HG03196 (cell line): Measurements from ENCODE around the gene CTDSP2.
A peak's percentile ranks its signal among the peaks of the same experiment; 100 is the strongest.
"Not testable (repeated sequence)": the region's sequence is repeated elsewhere in the genome, so short reads cannot be mapped to it uniquely, and the experiment has no call there.

Experiments
- ATAC-seq: cut with Tn5 transposase; IDR thresholded peaks from one replicate; pipeline ENCODE4 v1.9.1; 2021; ENCODE audit not compliant: unreplicated experiment

CTDSP2 gene, protein sequence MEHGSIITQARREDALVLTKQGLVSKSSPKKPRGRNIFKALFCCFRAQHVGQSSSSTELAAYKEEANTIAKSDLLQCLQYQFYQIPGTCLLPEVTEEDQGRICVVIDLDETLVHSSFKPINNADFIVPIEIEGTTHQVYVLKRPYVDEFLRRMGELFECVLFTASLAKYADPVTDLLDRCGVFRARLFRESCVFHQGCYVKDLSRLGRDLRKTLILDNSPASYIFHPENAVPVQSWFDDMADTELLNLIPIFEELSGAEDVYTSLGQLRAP

DNA sequence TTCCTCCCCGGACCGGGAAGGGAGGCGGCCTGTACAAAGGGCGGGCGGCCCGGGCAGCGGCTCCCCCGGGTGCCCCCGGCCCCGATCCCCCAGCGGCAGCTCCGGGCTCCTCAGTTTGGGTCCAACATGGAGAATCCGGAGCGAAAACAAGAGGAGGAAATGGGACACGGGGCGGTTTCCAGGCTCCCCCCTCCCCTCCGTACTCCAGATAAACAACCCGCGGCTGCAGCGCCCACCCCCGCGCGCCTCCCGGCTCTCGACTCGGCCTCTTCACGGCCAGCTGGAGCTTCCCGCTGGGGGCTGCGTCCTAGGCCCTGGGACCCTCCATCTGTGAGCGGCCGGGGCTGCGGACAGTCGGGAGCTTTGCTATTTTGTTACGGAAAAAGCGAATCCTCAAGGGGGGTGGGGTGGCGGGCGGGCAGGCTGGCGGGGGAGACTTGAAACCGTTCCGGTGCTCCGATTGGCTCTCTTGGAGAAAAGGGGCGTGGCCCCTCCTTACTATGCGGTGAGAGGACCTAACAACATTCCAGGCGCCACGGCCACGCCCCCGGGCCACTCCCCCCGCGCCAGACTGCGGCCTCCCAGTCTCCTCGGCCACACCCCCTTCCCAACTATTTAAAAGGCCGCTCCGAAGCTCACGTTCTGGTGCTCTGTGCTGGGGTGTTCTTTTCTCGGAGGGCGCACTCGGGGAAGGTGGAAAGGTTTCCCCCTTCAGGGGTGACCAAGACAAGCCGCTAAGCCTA lies at the start of gene CTDSP2:
Gene CTDSP2, minus strand, starts transcription at position 153 of the 743 bp plus-strand sequence. CDS start 294 bp downstream, outside the sequence.
- peak; percentile 39 for ATAC-seq

DNA sequence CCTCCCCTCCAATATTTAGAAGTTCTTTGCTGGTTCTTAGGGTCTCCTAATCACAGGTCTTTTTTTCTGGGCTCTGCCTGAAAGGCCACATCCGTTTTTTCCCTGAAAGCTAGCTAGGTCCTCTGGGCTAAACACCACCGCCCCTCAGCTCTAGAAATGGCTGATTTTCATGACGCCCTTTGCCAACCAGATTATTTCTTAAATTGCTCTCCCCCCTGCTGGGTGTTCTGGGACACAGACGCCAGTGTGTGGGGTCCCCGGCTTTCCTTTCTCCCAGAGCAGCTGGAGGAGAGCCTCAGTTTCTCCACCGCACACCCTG lies 49.5 kb upstream of the CTDSP2 start:
- no peak for ATAC-seq

DNA sequence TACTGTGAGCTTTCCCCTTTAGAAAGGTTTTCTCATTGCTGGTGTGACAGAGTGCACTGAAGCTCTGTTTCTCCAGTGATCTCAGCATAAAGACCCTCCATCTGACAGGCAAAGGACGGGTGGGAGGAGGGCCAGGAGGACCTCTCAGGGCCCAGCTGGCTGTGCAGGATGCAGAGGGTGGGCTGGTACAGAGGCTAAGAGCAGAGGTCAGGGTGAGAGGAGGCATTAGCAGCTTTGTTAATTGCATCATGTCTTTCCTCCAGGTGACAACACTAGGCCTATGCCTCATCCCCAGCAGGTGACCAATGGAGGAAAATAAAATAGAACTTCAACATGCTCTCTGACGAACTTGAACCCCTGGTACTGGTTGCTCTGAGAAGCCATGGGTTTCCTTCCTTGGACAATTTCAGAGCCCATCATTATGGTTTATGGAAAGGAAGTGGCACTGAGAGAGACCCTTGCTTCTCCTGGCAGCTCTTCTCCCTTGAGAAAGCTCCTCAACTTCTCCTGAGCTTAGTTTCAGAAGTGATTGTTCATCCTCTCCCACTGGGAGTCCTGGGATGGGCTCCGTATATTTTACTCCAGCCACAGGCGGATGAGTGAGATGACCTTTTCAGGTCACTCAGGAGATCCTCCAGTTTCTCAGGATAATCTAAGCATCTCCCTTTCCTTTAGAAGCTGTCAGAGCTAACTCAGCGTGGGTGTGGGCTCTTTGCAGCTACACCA lies 49.0 kb upstream of the CTDSP2 start:
- no peak for ATAC-seq

DNA sequence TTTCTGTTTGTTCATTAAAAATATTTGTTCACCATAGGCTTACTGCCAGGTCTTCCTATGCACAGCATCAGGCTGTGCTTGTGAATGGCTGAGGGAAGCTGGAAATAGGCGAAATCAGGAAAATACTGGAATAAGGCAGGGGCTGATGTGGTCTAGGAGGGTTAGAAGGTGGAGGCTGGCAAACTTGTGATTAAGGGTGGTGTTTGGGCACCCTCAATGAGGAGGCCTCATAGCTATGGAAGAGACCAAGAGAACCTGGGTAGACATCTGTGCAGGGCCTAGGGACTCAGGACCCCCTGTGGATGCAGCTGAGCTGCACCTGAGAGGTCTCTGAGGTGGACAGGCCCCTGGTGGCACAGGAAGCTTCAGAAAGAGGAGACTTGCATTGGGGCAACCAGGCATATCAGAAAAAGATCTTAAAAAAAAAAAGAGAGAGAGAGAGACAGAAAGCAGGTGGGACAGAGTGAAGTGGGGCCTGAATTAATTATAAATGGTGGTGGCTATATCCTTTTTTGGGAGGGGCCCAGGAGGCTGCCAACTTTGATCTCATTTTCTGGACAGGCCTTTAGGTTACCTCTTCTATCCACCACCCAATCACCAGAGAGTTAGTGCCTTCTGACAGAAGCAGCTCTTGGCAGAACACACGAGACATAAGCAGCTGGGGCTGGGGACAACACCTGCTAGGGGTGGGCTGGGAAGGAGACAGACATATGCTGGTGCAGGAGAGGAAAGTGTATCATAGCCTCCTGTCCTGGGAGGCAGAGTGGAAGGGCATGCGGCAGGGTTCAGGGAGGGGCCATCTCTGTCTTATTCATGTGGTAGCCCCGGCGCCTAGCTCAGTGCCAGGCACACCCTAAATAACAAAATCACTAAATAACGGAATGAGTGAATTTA lies 48.1 kb upstream of the CTDSP2 start:
- no peak for ATAC-seq

DNA sequence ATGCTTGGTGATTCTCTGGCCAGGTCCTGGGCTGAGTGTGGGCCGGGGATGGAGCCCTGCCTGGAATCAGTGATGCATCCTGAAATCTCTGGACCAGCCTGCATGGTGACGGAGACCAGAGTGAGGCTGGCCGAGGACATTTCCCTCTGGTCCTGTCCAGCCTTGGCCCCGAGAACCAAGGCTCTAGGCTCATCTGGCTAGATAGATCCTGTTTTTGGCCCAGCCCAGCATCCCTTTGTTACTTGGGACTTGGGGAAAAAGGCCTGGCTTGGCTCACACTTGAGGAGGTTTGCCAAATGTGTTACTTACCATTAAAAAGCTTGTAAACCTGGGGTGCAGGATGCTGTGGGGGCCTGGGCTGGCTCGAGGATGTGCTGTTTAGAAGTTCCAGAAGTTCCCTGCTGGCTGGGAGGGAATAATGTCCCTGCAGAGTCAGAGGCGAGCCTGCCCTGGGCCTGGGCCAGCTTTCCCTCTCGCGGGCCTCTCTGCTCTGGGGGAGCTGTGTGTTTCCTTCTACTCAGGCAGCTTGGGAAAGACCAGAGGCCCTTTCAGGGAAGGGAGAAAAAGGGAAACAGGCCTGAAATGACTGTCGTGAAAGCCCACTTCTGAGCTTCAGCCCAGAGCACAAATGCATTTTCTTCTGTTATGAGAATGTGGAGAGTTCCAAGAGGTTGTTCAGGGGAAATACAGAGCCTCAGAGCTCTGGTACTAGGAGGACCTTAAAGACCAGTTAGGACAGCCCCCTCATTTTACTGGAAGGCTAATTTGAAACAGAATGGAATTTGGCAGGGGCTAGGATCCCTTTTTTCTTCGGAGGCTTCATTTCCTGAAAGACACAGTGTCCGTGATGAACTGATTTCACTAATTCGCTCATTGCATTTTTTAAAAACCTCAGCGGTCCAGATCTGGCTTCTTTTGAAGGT lies 47.2 kb upstream of the CTDSP2 start:
- ATAC-seq = no peak

DNA sequence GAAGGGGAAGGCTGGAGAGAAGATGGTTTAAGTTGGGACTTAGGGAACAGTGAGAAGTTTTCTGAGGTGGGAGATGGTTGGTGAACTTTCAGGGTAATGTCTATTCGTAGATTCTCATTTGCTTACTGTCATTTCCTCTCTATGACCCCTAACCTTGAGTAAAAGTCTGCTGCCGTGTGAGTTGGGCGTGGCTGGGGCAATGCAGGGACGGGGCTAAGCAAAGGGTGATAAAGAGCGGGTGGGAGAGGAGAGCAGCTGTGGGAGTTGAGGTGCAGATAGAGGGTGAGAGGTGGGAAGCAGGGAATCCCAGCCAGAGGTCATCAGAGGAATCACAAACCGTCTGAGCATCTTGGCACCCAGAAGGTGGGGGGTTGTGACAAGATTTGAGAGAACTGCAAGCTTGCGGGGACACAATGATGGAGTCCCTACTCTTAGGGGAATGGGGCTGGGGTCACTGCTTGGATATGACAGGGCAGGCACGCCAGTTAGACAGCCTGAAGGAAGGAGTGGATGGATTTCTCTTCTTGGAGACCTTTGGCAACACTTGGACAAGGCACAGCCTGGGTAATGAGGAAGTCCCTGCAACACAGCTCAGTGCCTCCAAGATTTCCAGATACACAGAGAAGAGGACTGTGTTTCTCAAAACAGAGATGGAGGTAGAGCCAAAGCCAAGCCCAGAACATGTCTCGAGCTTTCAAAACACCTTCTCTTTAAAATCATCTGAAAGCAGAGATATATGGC lies 45.9 kb upstream of the CTDSP2 start:
- no peak for ATAC-seq

DNA sequence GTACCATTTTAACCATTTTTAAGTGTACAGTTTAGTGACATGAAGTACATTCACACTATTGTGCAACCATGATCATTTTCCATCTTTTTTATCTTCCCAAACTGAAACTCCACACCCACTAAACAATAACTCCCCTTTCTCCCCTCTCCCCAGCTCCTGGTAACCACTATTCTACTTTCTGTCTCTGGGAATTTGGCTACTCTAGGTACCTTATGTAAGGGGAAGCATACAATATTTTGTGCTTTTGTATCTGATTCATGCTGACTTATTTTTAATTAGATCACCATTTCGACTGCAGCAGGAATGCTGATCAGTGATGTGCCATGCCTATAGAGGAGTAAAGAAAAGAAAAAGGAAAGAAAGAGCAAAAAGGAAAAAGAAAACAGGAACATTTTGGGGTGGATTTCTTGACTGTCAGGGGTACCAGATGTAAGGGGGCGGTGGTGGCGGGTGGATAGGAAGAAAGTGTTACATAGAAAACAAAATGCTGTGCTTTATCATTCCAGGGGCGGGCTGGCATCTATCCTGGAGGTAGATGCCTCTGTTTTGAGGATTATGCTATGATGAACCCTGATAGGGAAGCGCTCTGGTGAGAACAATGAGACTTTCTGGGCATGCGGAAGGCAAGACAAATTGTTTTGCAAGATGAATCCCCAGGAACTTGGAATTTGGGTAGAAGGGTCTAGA lies 45.2 kb upstream of the CTDSP2 start:
- ATAC-seq = no peak

DNA sequence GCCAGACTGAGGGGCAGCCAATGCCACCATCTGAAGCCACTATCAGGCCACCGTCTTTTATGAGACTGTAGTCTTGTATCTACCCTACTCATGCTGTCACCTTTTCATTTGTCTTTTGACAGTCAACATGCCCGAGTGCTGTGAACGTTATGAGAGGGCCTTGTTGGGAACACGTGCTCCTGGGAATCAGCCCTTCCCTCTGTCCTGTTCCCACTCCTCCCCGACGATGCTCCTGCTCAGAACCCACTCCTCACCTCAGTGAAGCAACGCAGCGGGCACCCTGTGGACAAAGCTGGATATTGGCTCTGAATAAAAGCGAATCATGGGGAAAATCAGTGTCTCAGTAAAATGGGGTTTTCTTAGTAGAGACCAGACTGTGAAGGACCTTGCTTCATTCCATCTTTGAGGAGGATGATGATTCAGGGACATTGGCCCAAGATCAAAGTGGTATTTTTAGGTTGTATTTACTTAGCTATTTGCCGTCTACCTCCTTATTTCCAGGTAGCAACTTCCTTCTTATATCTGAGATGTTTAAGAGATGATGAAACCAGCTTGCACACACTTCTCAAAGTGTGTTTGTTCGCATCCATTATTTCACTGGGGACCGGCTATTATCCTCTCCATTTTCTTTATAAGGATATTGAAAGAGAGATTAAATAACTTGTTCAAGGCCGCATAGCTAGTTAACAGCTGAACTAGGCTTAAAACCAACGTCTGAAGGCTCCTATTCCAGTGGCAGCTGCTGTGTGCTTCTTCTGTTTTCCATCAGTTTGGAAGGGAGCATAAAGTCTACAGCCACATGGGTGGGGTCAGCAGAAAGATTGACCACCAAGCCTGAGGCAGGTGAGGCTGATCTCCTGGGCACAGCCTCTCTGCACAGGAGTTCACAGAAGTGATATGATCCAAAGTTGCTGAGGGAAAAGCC lies 43.9 kb upstream of the CTDSP2 start:
- ATAC-seq = no peak

DNA sequence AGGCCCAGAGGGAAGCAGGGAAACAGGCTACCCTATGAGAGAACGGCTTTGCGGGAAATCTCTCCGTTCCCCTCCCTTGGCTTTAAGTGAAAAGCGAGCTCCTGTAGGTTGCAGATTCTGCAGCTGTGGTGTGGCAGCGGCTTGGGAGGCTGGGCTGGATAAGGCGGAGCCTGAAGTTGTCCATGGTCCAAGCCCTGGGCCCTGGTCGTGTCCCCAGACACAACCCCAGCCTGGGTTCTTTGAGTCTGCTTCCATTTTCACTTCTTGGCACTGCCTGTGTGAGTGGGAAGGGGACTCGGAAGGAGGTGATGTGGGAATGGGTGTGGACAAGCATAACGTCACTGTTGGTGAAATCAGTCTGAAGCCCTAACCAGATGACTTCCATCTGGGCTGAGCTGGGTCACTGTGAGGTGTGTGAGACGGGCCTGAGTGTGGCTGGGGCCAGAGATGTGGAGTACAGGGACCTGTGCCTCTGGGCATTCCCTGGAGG lies 43.0 kb upstream of the CTDSP2 start:
- ATAC-seq = no peak

DNA sequence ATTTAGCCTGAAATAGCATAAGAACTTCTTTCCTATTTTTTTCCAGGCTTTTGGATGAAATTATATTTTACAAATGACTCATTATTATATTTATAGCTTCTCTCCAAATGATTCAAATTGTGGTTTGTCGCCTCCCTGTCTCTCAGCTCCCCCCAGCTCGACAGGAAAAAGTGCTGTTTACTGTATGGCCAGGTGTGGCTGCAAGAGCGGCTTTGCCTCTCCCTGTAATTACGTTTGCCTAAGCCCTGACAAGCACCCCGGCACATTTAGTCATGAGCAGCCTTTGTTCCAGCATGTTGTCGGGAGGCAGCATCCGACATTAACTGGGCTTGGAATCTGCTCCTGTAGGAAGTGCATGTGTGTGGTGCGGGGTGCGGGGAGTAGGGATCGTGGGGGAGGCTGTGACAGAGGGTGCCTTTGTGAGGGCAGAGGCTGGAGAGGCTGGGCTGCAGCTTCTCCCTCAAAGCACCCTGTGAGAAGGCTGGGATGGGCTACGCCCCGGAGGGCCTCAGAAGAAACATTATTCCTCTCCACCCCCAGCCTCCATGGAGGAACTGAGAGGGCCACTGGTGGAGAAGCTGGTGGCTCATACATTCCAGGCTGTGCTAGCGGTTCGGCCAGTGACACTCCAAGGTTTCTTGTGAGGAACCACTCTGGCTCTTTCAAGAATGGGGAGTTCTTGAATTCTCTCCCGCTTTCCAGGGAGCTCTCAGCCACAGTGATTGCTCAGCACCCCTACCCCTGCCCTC lies 42.1 kb upstream of the CTDSP2 start:
- ATAC-seq = no peak

DNA sequence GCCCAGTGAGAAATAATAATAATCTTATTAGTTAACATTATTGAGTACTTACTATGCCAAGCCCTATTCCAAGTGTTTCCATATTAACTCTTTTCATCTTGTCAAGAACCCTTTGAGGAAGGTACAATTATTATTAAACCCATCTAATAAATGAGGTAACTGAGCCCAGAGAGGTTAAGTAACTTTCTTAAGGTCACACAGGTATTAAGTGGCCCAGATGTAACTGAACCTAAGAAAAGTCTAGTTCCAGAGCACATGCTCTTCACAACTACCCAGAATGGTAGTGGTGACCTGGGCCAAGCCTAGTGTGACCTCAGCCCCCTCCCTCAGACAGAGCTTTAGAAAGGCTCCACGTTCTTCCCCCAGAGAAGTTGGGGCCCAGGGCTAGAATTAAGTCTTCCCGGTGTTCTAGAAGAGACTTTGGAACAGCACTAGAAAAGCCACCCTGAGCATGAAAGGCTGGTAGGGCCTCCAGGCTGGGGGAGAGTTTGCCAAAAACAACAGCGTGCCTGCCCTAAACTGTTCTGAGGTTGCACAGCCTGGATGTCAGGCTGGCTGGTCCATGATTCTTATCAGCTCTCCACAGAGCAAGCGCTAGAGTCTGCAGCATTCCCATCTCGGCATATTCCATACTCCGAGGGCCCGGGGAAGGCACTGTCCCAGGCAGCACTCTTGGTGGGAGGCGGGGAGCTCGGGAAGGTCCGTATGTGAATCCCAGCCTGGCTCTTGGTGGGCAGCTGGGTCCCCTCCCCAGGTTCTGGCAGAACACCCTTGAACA lies 41.3 kb upstream of the CTDSP2 start:
- ATAC-seq = no peak

DNA sequence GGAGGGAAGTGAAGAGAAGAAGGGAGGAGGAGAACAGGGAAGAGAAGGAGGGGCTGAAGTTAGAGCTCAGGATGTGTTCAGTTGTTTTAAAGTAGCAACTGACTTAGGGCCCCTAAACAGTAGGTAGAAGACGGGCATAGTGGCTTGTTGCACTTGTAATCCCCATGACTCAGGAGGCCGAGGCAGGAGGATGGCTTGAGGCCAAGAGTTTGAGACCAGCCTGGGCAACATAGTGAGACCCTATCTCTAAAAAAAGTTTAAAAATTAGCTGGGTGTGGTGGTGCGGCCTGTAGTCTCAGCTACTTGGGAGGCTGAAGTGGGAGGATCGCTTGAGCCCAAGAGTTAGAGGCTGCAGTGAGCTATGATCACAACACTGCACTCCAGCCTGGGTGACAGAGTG lies 40.4 kb upstream of the CTDSP2 start:
- not testable (repeated sequence) for ATAC-seq

DNA sequence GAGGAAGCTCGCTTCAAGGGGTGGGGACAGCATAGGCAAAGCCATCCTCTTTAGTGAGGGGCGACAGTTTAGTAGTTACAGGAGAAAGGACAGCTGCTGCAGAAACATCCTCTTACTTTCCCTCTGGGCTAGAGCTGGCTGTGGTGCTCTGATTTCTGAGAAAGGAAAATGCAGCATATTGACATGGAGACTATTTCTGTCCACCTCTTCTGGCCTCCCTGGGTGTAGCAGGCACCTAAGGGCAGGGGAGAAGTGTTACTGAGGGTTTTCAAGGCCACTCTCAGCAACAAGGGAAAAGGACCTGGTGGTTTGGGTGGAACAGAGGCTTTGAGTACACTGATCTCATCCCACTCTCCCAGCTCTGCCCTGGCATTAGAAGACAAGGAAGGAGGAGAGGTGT lies 40.0 kb upstream of the CTDSP2 start:
- no peak for ATAC-seq

DNA sequence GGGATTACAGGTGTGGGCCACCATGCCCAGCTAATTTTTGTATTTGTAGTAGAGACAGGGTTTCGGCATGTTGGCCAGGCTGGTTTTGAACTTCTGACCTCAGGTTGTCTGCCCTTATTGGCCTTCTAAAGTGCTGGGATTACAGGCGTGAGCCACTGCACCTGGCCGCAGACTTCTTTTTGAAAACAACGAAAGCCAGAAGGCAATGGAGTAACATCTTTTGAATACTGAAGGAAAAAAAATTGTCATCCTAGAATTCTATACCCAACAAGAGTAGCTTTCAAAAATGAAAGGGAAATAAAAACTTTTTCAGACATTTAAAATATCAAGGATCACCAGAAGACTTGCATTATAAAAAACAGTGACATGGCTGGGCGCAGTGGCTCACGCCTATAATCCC lies 38.7 kb upstream of the CTDSP2 start:
- ATAC-seq = no peak

DNA sequence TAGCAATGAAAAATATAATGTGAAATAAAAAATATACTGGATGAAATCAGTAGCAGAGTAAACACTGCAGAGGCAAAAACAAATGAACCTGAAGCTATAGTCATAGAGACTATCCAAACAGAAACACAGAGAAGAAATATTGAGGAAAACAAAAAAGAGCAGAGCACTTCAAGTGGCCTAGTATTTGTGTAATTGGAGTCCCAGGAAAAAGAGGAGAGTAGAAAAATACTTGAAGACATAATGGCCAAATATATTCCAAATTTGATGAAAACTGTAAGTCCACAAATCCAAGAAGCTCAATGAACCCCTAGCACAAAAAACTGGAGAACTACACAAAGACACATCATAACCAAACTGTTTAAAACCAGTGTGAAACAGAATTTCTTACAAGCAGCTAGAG lies 37.2 kb upstream of the CTDSP2 start:
- no peak for ATAC-seq

DNA sequence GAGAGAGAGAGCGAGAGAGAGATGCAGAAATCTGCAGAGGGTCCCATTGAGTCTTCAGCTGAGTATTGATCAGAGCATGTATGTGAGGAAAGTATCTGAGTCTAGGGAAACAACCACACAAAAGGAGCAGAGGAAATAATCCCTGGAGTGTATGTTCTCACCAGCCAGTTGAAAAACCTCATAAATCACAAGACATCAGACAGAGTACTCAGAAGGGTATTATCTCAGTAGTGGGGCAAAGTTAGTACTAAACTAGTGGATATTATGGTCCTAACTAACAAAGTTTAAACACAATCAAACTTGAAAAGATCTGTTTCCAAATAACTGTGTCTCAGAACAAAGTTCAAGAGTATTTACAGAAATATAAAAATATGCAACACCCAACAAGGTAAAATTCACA lies 36.5 kb upstream of the CTDSP2 start:
- no peak for ATAC-seq
